ENCODE measurements around the gene GKN1.

- TF ChIP-seq KLF9 (tag by site-specific recombination; IDR thresholded peaks at IDR 0.05; ENCODE audit: low read depth) (no peak), ZNF416 (tag by site-specific recombination; IDR thresholded peaks at IDR 0.05) (no peak), ZNF561 (tag by site-specific recombination; IDR thresholded peaks at IDR 0.05; ENCODE audit: borderline replicate concordance) (no peak), ZSCAN16 (tag by site-specific recombination; IDR thresholded peaks at IDR 0.05) (no peak), BCL6B (tag by site-specific recombination; IDR thresholded peaks at IDR 0.05) (no peak), CTCF (tag by site-specific recombination; IDR thresholded peaks at IDR 0.05) (no peak), ZNF302 (tag by site-specific recombination; IDR thresholded peaks at IDR 0.05; ENCODE audit: low read depth) (no peak), ZEB2 (tag by site-specific recombination; IDR thresholded peaks at IDR 0.05) (no peak)
Observed at GRCh38 chr2:69010437-69011194, 36.2 kb downstream of the GKN1 start.

Data from HEK293 (cell line).